NK-92 treated with Interleukin-12 subunit alpha and Interleukin-12 subunit beta, amount 100 ng/mL, for 24 hours (cell line): ENCODE measurements around the gene ME3.
"Not testable (repeated sequence)": the region's sequence is repeated elsewhere in the genome, so short reads cannot be mapped to it uniquely, and the experiment has no call there.

Source experiments
- DNase-seq: peaks from one replicate; lab custom pipeline; 2025; lab: John Stamatoyannopoulos, UW

ME3 gene

GRCh38 chr11:86459682-86460460, 212.5 kb downstream of the ME3 start:
- DNase-seq: no peak

GRCh38 chr11:86459002-86459385, 213.4 kb downstream of the ME3 start:
- no peak for DNase-seq

GRCh38 chr11:86458294-86459001, 214.0 kb downstream of the ME3 start:
- no peak for DNase-seq

GRCh38 chr11:86456075-86456939, 216.1 kb downstream of the ME3 start:
- peak; percentile 46 for DNase-seq

GRCh38 chr11:86453290-86454030, 219.0 kb downstream of the ME3 start:
- no peak for DNase-seq

GRCh38 chr11:86449993-86450629, 222.3 kb downstream of the ME3 start:
- no peak for DNase-seq

- no peak for DNase-seq
Measured at GRCh38 chr11:86447763-86448480, 224.5 kb downstream of the ME3 start.

GRCh38 chr11:86446924-86447285, 225.5 kb downstream of the ME3 start:
- DNase-seq: no peak

GRCh38 chr11:86446163-86446923, 226.1 kb downstream of the ME3 start:
- DNase-seq: no peak

- no peak for DNase-seq
Measured at GRCh38 chr11:86444981-86445380, 227.4 kb downstream of the ME3 start.

- DNase-seq: no peak
Measured at GRCh38 chr11:86443415-86443814, 229.0 kb downstream of the ME3 start.

GRCh38 chr11:86442827-86443226, 229.6 kb downstream of the ME3 start:
- no peak for DNase-seq

- no peak for DNase-seq
Measured at GRCh38 chr11:86442420-86442819, 230.0 kb downstream of the ME3 start.

- DNase-seq: no peak
Measured at GRCh38 chr11:86440843-86441242, 231.6 kb downstream of the ME3 start.

GRCh38 chr11:86440305-86440716, 232.1 kb downstream of the ME3 start:
- no peak for DNase-seq

- no peak for DNase-seq
Measured at GRCh38 chr11:86438685-86439084, 233.7 kb downstream of the ME3 start.

GRCh38 chr11:86435711-86436110, 236.7 kb downstream of the ME3 start:
- no peak for DNase-seq

GRCh38 chr11:86433361-86434095, 238.9 kb downstream of the ME3 start:
- not testable (repeated sequence) for DNase-seq

- no peak for DNase-seq
Measured at GRCh38 chr11:86431258-86431657, 241.2 kb downstream of the ME3 start.
